ENCODE results near the gene PCMTD2.

PCMTD2 gene

DNA sequence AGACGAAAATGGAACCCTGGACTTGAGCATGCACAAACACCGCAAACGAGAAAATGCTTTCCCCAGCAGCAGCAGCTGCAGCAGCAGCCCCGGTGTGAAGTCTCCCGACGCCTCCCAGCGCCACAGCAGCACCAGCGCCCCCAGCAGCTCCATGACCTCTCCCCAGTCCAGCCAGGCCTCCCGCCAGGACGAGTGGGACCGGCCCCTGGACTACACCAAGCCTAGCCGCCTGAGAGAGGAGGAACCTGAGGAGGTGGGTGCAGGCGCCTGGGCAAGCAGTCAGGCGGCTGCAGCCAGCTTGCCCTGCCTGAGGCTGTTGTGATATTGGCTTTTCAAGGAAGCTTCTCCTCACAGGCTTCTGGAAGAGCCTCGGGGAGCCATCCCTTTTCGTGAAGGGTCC, 35.8 kb upstream of the PCMTD2 start:
- Histone ChIP-seq H3K4me3 (ENCODE audit: control insufficient read depth in 1 of 7, extremely low read depth in 1 of 7, insufficient read depth in 4 of 7, low read depth in 2 of 7, low read length in 6 of 7) (no peak overlapping the region), H3K36me3 (ENCODE audit: control insufficient read depth in 4 of 4, insufficient read depth in 4 of 4, low read length in 3 of 4) (no peaks in the 10 kb centered on the region), H3K27ac (ENCODE audit: insufficient read depth in 1 of 2, low read depth in 1 of 2, low read length in 2 of 2, poor library complexity in 1 of 2, severe bottlenecking in 2 of 2) (no peak overlapping the region), H3K4me1 (ENCODE audit: control extremely low read depth in 1 of 4, control insufficient read depth in 4 of 4, insufficient read depth in 4 of 4, low read length in 3 of 4) (peaks cover 0 to 6% (median 2%) of the 10 kb centered on the region in 4 experiments), H3K9me3 (ENCODE audit: control extremely low read depth in 1 of 5, control insufficient read depth in 4 of 5, insufficient read depth in 2 of 5, low read depth in 1 of 5, low read length in 4 of 5) (no peaks in the 10 kb centered on the region), H3K27me3 (replicated peaks in 2 of 5; ENCODE audit: control insufficient read depth in 4 of 5, insufficient read depth in 5 of 5, low read length in 4 of 5) (no peaks in the 10 kb centered on the region)
- no peak for DNase-seq
- WGBS (ENCODE audit: insufficient coverage): 97% methylated on average over 11 of the region's 16 CpGs
- POLR2A ChIA-PET: no interaction called here
- CTCF ChIA-PET: no interaction called here

DNA sequence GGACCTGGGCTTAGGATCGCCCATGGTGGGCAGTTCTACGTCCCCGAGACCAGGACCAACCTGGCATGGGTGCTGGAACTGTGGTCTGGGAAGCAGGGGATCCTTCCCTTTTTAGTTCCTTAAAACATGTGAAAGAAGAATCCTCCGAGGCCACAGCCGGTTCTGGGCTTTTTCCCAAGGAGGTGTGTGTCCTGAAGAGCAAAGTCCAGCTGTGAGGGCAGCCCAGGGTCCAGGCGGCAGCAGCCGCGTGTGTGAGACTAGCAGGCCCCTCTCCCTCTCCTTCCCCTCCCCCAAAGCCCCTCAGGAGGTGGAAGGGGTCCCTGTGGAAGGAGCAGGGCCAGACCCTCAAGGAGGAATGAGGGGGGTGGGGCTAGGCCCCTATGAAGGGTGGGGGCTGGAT, 35.1 kb upstream of the PCMTD2 start:
- CTCF ChIA-PET: no interaction called here
- no peak overlapping the region for H3K4me3 ChIP-seq (ENCODE audit: control insufficient read depth in 1 of 7, extremely low read depth in 1 of 7, insufficient read depth in 4 of 7, low read depth in 2 of 7, low read length in 6 of 7)
- H3K9me3 ChIP-seq (ENCODE audit: control extremely low read depth in 1 of 5, control insufficient read depth in 4 of 5, insufficient read depth in 2 of 5, low read depth in 1 of 5, low read length in 4 of 5): no peaks in the 10 kb centered on the region
- no peaks in the 10 kb centered on the region for H3K4me1 ChIP-seq (ENCODE audit: control extremely low read depth in 1 of 4, control insufficient read depth in 4 of 4, insufficient read depth in 4 of 4, low read length in 3 of 4)
- no peak overlapping the region for H3K27ac ChIP-seq (ENCODE audit: insufficient read depth in 1 of 2, low read depth in 1 of 2, low read length in 2 of 2, poor library complexity in 1 of 2, severe bottlenecking in 2 of 2)
- 90% methylated on average over 5 of the region's 8 CpGs for WGBS (ENCODE audit: insufficient coverage)
- no peaks in the 10 kb centered on the region for H3K36me3 ChIP-seq (ENCODE audit: control insufficient read depth in 4 of 4, insufficient read depth in 4 of 4, low read length in 3 of 4)
- H3K27me3 ChIP-seq (replicated peaks in 2 of 5; ENCODE audit: control insufficient read depth in 4 of 5, insufficient read depth in 5 of 5, low read length in 4 of 5): no peaks in the 10 kb centered on the region
- no peak for DNase-seq
- POLR2A ChIA-PET: no interaction called here

DNA sequence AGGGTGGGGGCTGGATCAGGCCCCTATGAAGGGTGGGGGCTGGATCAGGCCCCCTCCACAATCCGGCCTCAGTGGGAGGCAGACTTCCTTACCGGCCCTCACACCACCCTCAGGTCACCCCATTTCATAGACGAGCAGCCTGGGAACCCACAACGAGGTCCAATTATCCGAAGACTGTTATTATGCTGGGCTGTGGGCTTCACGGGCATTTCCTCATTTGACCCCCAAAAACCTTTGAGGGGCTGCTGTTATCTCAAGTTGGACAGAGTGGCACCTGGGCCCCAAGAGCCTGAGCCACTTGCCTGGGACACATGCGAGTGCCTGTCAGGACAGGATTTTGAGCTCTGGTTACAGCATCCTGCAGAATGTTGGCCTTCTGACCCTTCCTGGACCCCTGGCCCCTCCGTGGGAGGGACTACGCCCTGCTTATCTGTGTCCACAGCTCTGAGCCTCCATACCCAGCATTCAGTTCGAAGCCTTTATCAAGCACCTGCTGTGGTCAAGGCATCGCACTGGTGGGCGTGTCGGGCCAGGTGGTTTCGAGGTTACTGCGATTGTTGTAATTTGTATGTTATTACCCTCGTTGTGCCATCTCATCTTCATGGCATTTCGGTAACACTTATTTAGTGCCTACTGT, 34.5 kb upstream of the PCMTD2 start:
- Histone ChIP-seq H3K27ac (ENCODE audit: insufficient read depth in 1 of 2, low read depth in 1 of 2, low read length in 2 of 2, poor library complexity in 1 of 2, severe bottlenecking in 2 of 2) (no peak overlapping the region), H3K4me3 (ENCODE audit: control insufficient read depth in 1 of 7, extremely low read depth in 1 of 7, insufficient read depth in 4 of 7, low read depth in 2 of 7, low read length in 6 of 7) (no peak overlapping the region), H3K4me1 (ENCODE audit: control extremely low read depth in 1 of 4, control insufficient read depth in 4 of 4, insufficient read depth in 4 of 4, low read length in 3 of 4) (no peaks in the 10 kb centered on the region), H3K9me3 (ENCODE audit: control extremely low read depth in 1 of 5, control insufficient read depth in 4 of 5, insufficient read depth in 2 of 5, low read depth in 1 of 5, low read length in 4 of 5) (no peaks in the 10 kb centered on the region), H3K27me3 (replicated peaks in 2 of 5; ENCODE audit: control insufficient read depth in 4 of 5, insufficient read depth in 5 of 5, low read length in 4 of 5) (no peaks in the 10 kb centered on the region), H3K36me3 (ENCODE audit: control insufficient read depth in 4 of 4, insufficient read depth in 4 of 4, low read length in 3 of 4) (no peaks in the 10 kb centered on the region)
- 89% methylated on average over 15 of the region's 17 CpGs for WGBS (ENCODE audit: insufficient coverage)
- DNase-seq: no peak
- CTCF ChIA-PET: no interaction called here
- POLR2A ChIA-PET: no interaction called here

DNA sequence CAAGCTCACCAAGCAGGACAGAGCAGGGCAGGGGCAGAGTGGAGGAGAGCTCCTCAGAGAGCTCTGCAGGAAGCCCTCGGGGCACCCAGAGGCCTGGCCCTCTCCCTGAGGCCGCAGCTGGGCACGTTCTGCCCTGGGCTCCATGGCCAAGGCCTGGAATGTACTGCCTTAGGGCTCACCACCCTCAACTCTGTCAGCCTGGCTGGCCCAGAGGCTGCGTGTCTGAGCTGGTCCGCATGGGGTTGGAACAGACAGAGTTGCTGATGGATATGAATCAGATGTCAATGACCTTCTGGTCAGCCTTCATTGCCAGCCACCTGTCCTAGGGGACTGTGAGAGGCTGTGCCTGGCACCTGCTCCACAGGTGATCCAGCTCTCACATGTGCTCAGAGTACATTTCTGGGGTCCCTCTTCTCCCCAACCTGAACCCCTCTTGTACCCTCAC, 33.2 kb upstream of the PCMTD2 start:
- H3K27me3 ChIP-seq (replicated peaks in 2 of 5; ENCODE audit: control insufficient read depth in 4 of 5, insufficient read depth in 5 of 5, low read length in 4 of 5): no peaks in the 10 kb centered on the region
- H3K27ac ChIP-seq (ENCODE audit: insufficient read depth in 1 of 2, low read depth in 1 of 2, low read length in 2 of 2, poor library complexity in 1 of 2, severe bottlenecking in 2 of 2): no peak overlapping the region
- ChIA-PET CTCF (no interaction called here), POLR2A (no interaction called here)
- H3K4me1 ChIP-seq (ENCODE audit: control extremely low read depth in 1 of 4, control insufficient read depth in 4 of 4, insufficient read depth in 4 of 4, low read length in 3 of 4): no peaks in the 10 kb centered on the region
- no peak for DNase-seq
- no peak overlapping the region for H3K4me3 ChIP-seq (ENCODE audit: control insufficient read depth in 1 of 7, extremely low read depth in 1 of 7, insufficient read depth in 4 of 7, low read depth in 2 of 7, low read length in 6 of 7)
- H3K9me3 ChIP-seq (ENCODE audit: control extremely low read depth in 1 of 5, control insufficient read depth in 4 of 5, insufficient read depth in 2 of 5, low read depth in 1 of 5, low read length in 4 of 5): no peaks in the 10 kb centered on the region
- no peaks in the 10 kb centered on the region for H3K36me3 ChIP-seq (ENCODE audit: control insufficient read depth in 4 of 4, insufficient read depth in 4 of 4, low read length in 3 of 4)
- WGBS (ENCODE audit: insufficient coverage): 95% methylated on average over 5 of the region's 5 CpGs

DNA sequence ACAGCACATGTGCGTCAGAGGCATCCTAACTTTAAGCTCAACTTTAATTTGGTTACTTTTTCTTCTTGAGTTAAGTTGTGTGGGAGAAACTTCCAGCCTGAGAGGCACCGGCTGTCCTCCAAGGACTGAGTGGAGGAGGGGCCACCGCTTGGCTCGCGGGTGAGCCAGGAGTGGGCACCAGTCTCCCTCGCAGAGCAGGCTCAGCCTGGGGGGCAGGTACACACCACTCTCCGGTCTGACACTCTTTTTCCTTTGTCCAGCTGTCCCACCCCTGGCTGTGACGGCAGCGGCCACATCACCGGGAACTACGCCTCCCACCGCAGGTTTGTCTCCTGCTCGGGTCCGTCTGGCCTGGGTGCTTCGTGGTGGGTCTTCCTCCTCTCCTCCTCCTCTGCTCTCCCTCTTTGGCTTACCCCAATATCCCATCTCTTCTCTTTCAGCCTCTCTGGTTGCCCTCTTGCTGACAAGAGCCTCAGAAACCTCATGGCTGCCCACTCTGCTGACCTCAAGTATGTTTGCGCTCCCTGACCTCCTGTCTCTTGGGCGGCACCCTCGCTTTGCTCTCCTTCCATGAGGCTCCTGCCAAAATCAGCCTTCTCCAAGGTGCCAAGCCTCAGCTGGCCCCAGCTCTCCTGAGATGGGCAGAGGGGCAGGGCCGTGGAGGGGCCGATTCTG, 32.6 kb upstream of the PCMTD2 start:
- ChIA-PET CTCF (no interaction called here), POLR2A (no interaction called here)
- 97% methylated on average over 14 of the region's 20 CpGs for WGBS (ENCODE audit: insufficient coverage)
- no peak for DNase-seq
- Histone ChIP-seq H3K27ac (ENCODE audit: insufficient read depth in 1 of 2, low read depth in 1 of 2, low read length in 2 of 2, poor library complexity in 1 of 2, severe bottlenecking in 2 of 2) (no peak overlapping the region), H3K4me1 (ENCODE audit: control extremely low read depth in 1 of 4, control insufficient read depth in 4 of 4, insufficient read depth in 4 of 4, low read length in 3 of 4) (no peaks in the 10 kb centered on the region), H3K4me3 (ENCODE audit: control insufficient read depth in 1 of 7, extremely low read depth in 1 of 7, insufficient read depth in 4 of 7, low read depth in 2 of 7, low read length in 6 of 7) (no peak overlapping the region), H3K36me3 (ENCODE audit: control insufficient read depth in 4 of 4, insufficient read depth in 4 of 4, low read length in 3 of 4) (no peaks in the 10 kb centered on the region), H3K27me3 (replicated peaks in 2 of 5; ENCODE audit: control insufficient read depth in 4 of 5, insufficient read depth in 5 of 5, low read length in 4 of 5) (no peaks in the 10 kb centered on the region), H3K9me3 (ENCODE audit: control extremely low read depth in 1 of 5, control insufficient read depth in 4 of 5, insufficient read depth in 2 of 5, low read depth in 1 of 5, low read length in 4 of 5) (no peaks in the 10 kb centered on the region)

DNA sequence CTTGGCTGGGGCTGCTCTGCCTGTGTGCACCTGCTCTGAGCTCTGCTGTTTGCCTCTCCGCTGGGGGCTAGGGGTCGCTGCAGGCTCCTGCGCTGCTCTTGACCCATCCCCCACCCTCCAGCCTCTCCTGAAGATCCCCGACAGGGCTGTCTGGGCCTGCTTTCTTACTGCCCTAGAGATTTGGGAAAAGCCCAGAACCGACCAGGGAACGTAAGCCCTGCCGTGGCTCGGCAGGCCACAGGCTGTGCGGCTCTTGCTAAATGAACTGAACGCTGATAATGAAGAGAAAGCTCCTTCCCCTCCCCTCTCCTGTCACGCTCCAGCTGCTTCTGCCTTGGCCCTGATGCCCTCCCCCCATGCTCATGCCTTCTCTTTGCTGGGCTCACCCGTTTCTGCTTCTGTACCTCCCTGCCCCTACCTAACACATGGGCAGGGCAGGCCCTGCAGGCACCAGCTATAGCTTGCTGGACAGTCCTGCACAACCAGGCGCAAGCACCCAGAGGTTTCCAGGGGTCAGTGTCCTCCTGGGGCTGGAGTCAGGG, 32.0 kb upstream of the PCMTD2 start:
- CTCF ChIA-PET: no interaction called here
- Histone ChIP-seq H3K4me3 (ENCODE audit: control insufficient read depth in 1 of 7, extremely low read depth in 1 of 7, insufficient read depth in 4 of 7, low read depth in 2 of 7, low read length in 6 of 7) (no peak overlapping the region), H3K36me3 (ENCODE audit: control insufficient read depth in 4 of 4, insufficient read depth in 4 of 4, low read length in 3 of 4) (no peaks in the 10 kb centered on the region), H3K27ac (ENCODE audit: insufficient read depth in 1 of 2, low read depth in 1 of 2, low read length in 2 of 2, poor library complexity in 1 of 2, severe bottlenecking in 2 of 2) (no peak overlapping the region), H3K4me1 (ENCODE audit: control extremely low read depth in 1 of 4, control insufficient read depth in 4 of 4, insufficient read depth in 4 of 4, low read length in 3 of 4) (no peaks in the 10 kb centered on the region), H3K9me3 (ENCODE audit: control extremely low read depth in 1 of 5, control insufficient read depth in 4 of 5, insufficient read depth in 2 of 5, low read depth in 1 of 5, low read length in 4 of 5) (no peaks in the 10 kb centered on the region), H3K27me3 (replicated peaks in 2 of 5; ENCODE audit: control insufficient read depth in 4 of 5, insufficient read depth in 5 of 5, low read length in 4 of 5) (no peaks in the 10 kb centered on the region)
- DNase-seq: no peak
- POLR2A ChIA-PET: no interaction called here
- 87% methylated on average over 12 of the region's 13 CpGs for WGBS (ENCODE audit: insufficient coverage)

DNA sequence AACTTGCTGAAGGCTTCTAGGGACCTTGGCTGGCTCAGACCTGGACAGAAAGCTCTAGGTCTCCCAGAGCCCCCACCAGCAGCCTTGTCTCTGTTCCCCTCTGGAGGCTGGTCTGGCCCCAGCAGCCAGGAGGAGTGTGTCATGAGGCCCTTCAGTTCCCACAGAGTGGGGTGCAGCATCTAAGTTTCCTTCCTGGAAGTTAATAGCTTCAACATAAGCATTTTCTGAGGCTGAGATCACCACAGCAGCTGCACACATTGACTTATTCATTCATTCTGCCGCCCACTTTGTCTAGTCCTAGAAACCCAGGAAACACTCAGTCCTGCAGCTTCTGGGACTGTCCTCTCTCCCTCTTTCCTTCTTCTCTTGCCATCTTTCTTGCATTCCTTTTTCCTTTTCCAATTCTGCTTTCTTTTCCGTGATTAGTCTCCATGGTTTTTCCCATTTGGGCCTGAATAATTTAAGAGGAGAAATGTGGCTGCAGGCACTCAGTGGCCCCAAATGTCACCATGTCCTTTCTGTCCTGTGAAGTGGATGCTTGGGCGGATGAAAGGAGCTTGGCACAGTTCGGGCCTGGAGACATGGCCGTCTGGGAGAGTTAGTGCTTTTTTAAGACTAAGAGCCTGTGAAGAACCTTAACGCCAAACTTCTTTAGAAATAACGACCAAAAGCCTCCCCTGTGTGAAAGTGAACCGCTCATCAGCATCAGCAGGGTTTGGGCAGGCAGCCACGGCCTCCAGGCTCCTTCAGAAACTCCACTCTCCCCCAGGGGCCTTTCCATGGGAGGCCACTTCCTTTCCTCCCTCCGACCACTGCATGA, 31.0 kb upstream of the PCMTD2 start:
- no peak overlapping the region for H3K4me3 ChIP-seq (ENCODE audit: control insufficient read depth in 1 of 7, extremely low read depth in 1 of 7, insufficient read depth in 4 of 7, low read depth in 2 of 7, low read length in 6 of 7)
- ChIA-PET CTCF (no interaction called here), POLR2A (no interaction called here)
- H3K9me3 ChIP-seq (ENCODE audit: control extremely low read depth in 1 of 5, control insufficient read depth in 4 of 5, insufficient read depth in 2 of 5, low read depth in 1 of 5, low read length in 4 of 5): no peaks in the 10 kb centered on the region
- H3K36me3 ChIP-seq (ENCODE audit: control insufficient read depth in 4 of 4, insufficient read depth in 4 of 4, low read length in 3 of 4): no peaks in the 10 kb centered on the region
- WGBS (ENCODE audit: insufficient coverage): 98% methylated on average over 9 of the region's 10 CpGs
- no peak for DNase-seq
- H3K27ac ChIP-seq (ENCODE audit: insufficient read depth in 1 of 2, low read depth in 1 of 2, low read length in 2 of 2, poor library complexity in 1 of 2, severe bottlenecking in 2 of 2): no peak overlapping the region
- no peaks in the 10 kb centered on the region for H3K27me3 ChIP-seq (replicated peaks in 2 of 5; ENCODE audit: control insufficient read depth in 4 of 5, insufficient read depth in 5 of 5, low read length in 4 of 5)
- H3K4me1 ChIP-seq (ENCODE audit: control extremely low read depth in 1 of 4, control insufficient read depth in 4 of 4, insufficient read depth in 4 of 4, low read length in 3 of 4): no peaks in the 10 kb centered on the region

All from common myeloid progenitor, CD34-positive (primary cell).